ENCODE results near the gene ANXA8L1. TPM values are rescaled to one million over a fixed set of nuclear protein-coding genes. Genes with fewer than 3 reads are reported as not detected.
"Not testable (repeated sequence)": the region's sequence is repeated elsewhere in the genome, so short reads cannot be mapped to it uniquely, and the experiment has no call there.

The ANXA8L1 gene
- total RNA-seq, 1 donor from 2014 or later, result not detected

- H3K4me3 Mint-ChIP-seq; H3K9me3 Mint-ChIP-seq; H3K4me1 Mint-ChIP-seq; intact Hi-C loops (cut with micrococcal nuclease); H3K27me3 Mint-ChIP-seq; H3K27ac Mint-ChIP-seq; H3K36me3 Mint-ChIP-seq (ENCODE audit: low read depth); DNase-seq: not testable (repeated sequence)
Observed at GRCh38 chr10:46378108-46378507, 2.5 kb downstream of the ANXA8L1 start.

GRCh38 chr10:46379233-46379848, 3.8 kb downstream of the ANXA8L1 start:
- H3K27me3 Mint-ChIP-seq; H3K4me3 Mint-ChIP-seq; H3K4me1 Mint-ChIP-seq; H3K36me3 Mint-ChIP-seq (ENCODE audit: low read depth); intact Hi-C loops (cut with micrococcal nuclease); DNase-seq; H3K9me3 Mint-ChIP-seq; H3K27ac Mint-ChIP-seq: not testable (repeated sequence)

- H3K9me3 Mint-ChIP-seq; H3K4me3 Mint-ChIP-seq; H3K27me3 Mint-ChIP-seq; DNase-seq; H3K36me3 Mint-ChIP-seq (ENCODE audit: low read depth); H3K27ac Mint-ChIP-seq; intact Hi-C loops (cut with micrococcal nuclease); H3K4me1 Mint-ChIP-seq: not testable (repeated sequence)
Observed at GRCh38 chr10:46385858-46386257, 10.3 kb downstream of the ANXA8L1 start.

DNA sequence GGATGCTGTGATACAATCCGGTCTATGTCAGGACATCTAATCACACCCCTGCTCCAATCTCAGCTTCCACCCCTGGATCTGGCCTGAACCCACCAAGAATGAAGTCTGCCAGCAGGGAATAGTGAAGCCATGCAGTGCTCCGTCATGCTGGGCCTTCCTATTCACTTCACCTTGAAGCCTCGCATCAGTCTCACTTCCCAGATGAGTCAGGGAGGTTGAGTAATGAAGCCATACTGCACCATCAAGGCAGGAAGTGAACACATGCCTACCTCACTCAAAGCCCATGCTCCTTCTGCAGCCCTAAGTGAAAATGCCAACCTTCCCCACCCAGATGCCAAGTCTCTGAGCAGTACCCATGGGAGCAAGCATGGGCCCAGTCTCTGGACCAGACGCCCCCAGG, 11.1 kb downstream of the ANXA8L1 start:
- DNase-seq; H3K9me3 Mint-ChIP-seq; H3K36me3 Mint-ChIP-seq (ENCODE audit: low read depth); H3K27me3 Mint-ChIP-seq; H3K4me1 Mint-ChIP-seq; H3K27ac Mint-ChIP-seq; intact Hi-C loops (cut with micrococcal nuclease); H3K4me3 Mint-ChIP-seq: not testable (repeated sequence)

GRCh38 chr10:46387309-46387902, 11.8 kb downstream of the ANXA8L1 start:
- H3K4me3 Mint-ChIP-seq; H3K36me3 Mint-ChIP-seq (ENCODE audit: low read depth); H3K9me3 Mint-ChIP-seq; H3K4me1 Mint-ChIP-seq; H3K27me3 Mint-ChIP-seq; intact Hi-C loops (cut with micrococcal nuclease); DNase-seq; H3K27ac Mint-ChIP-seq: not testable (repeated sequence)

- H3K36me3 Mint-ChIP-seq (ENCODE audit: low read depth); H3K4me3 Mint-ChIP-seq; H3K27ac Mint-ChIP-seq; DNase-seq; intact Hi-C loops (cut with micrococcal nuclease); H3K4me1 Mint-ChIP-seq; H3K9me3 Mint-ChIP-seq; H3K27me3 Mint-ChIP-seq: not testable (repeated sequence)
Observed at GRCh38 chr10:46391422-46391821, 15.8 kb downstream of the ANXA8L1 start.

DNA sequence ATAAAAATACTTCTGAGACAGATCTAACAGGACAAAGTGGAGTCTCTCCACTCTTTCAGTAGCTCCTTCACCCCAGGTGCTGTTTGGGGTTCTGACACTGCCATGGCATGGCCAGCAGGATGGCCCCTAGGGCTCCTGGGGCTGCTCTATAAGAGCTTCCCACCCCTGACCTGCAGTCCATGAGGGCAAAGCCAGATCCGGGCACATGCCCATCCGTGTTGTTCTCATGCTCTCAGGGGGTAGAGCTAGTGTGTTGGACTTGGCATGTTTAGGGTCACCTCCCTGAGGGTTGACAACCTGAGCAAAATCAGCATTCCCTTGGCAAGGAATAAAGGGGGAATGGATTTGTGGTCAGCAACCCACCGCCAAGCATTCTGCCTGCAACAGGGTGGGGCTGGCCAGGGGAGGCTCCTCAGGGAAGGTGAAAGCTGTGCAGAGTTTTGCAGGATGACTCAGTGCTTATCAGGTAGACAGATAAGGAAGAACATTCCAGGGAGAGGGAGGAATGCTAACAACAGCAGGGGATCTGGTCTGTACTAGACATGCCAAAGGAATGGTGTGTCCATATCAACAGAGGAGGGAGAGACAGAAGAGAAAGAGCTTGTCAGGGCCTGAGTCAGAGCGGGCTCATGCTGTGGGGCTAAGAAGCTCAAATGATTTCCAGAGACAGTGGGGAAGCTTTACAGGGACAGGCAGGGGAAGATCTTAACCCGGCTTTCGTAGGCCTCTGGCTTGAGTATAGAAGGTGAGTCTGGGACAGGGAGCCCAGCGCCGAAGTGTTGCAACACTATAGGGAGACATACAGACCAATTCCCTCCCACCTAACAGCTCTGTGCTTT, 21.1 kb downstream of the ANXA8L1 start:
- H3K4me1 Mint-ChIP-seq; H3K36me3 Mint-ChIP-seq (ENCODE audit: low read depth); H3K9me3 Mint-ChIP-seq; H3K4me3 Mint-ChIP-seq; intact Hi-C loops (cut with micrococcal nuclease); DNase-seq; H3K27ac Mint-ChIP-seq: not testable (repeated sequence)
- peaks cover 10% of the 10 kb centered on the region for H3K27me3 Mint-ChIP-seq

DNA sequence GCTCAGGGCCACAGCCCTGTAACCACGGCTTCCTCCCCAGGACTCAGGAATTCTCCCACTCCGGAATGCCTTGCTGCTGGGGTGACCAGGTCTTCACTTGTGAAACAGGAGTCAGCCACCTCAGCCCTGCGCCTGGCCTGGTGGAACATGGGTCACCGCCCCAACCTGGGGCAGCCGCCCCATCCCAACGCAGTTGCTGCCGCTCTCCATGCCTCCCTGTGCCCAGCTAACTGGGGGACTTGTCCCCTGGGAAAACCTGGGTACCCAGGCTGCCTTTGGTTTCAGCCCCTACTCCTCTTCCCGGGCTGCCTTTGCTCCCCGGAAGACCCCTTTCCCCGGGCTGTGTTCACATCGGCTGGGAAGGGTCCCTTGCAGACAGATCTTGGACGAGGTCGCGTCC, 22.2 kb downstream of the ANXA8L1 start:
- H3K4me3 Mint-ChIP-seq; intact Hi-C loops (cut with micrococcal nuclease); H3K27ac Mint-ChIP-seq; H3K9me3 Mint-ChIP-seq; DNase-seq; H3K36me3 Mint-ChIP-seq (ENCODE audit: low read depth); H3K4me1 Mint-ChIP-seq: not testable (repeated sequence)
- peaks cover 10% of the 10 kb centered on the region for H3K27me3 Mint-ChIP-seq

DNA sequence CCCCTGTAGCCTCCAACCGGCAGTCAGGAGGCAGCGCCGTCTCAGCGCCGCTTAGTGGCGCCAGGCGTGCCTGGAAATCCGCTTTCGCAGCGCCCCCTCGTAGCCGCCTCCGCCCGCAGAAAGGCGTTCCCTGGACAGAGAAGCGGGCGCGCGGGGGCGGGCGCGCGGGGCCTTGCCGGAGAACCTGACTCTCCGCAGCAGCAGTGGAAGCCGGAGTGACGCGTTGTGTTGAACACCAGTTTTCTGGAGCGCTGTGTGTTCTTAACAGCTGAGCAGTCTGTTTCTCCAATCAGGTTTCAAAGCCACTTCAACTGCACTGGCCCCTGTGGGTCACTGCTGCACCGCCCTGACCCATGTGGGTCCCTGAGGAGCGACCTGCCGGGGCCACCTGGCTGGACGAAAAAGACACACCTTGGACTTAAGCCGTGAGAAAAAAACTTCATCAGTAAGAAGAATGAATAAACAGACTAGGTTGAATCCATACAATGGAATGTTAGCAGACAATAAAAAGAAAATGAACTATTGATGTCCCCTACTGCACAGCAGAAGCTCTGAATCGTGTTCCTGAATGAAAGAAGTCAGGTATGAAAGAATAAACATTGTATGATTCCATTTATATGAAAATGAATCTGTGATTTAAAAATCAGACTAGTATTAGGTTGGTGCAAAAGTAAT, 22.8 kb downstream of the ANXA8L1 start:
- DNase-seq, result peak; percentile 57
- peaks cover 10% of the 10 kb centered on the region for H3K27me3 Mint-ChIP-seq
- H3K4me1 Mint-ChIP-seq; H3K36me3 Mint-ChIP-seq (ENCODE audit: low read depth); H3K9me3 Mint-ChIP-seq; intact Hi-C loops (cut with micrococcal nuclease); H3K4me3 Mint-ChIP-seq; H3K27ac Mint-ChIP-seq: not testable (repeated sequence)

DNA sequence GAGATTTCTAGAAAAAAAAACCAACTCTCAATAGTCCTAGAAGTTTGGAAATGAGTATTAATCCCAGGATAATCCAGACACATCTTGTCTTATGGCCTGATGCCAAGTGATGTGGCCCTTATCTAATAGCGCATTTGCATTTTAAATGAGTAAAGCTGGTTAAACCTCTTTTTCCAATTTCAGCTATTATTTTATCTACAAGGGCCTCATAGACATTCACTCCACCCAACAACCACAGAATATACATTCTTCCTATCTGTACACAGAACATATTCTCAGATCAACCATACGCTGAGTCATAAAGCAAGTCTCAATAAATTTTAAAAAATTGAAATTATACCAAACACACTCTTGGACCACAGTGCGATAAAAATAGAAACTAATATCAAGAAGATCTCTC, 34.0 kb downstream of the ANXA8L1 start:
- H3K27me3 Mint-ChIP-seq; H3K9me3 Mint-ChIP-seq; intact Hi-C loops (cut with micrococcal nuclease); H3K4me3 Mint-ChIP-seq; H3K4me1 Mint-ChIP-seq; H3K27ac Mint-ChIP-seq; H3K36me3 Mint-ChIP-seq (ENCODE audit: low read depth); DNase-seq: not testable (repeated sequence)

DNA sequence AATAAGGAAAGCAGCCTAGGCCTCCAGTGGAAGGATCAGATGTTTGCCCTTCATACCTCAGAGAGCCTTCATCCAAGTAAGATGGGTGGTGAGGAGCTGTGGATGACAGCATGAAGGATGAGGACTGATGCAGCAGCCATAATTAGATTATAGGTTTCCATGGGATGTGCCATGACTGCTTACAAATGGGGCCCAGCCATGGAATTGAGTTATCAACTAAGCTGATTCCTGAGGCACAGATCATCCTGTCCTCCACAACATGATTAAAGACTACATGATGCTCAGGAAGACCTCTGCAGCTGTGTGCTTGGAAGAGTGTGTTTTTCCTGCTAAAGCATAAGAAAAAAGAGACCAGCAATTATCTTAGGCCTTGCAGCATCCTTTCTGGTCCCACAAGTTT, 35.5 kb downstream of the ANXA8L1 start:
- H3K27me3 Mint-ChIP-seq; H3K4me1 Mint-ChIP-seq; H3K4me3 Mint-ChIP-seq; H3K27ac Mint-ChIP-seq; H3K36me3 Mint-ChIP-seq (ENCODE audit: low read depth); DNase-seq; H3K9me3 Mint-ChIP-seq; intact Hi-C loops (cut with micrococcal nuclease): not testable (repeated sequence)

GRCh38 chr10:46412665-46413064, 37.1 kb downstream of the ANXA8L1 start:
- DNase-seq; H3K27me3 Mint-ChIP-seq; H3K9me3 Mint-ChIP-seq; H3K4me1 Mint-ChIP-seq; H3K27ac Mint-ChIP-seq; intact Hi-C loops (cut with micrococcal nuclease); H3K36me3 Mint-ChIP-seq (ENCODE audit: low read depth); H3K4me3 Mint-ChIP-seq: not testable (repeated sequence)

DNA sequence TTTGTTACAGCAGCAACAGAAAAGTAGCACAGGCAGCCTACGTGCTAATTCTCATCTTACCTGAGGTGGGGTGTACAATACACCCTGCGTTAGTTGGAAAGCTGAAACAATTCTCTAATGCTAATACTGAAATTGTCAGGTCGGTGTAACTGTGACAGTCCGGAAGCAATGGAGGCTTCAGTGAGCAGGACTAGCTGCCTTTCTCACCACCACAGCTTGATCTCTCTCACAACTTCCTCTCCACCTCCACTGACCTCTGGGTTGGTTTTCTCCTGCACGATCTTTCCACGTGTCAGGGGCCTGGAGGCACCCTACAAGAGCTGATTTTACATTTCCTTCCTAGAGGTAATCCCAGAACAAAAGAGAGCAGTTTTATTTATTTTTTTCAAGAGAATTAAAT, 39.7 kb downstream of the ANXA8L1 start:
- H3K27me3 Mint-ChIP-seq; H3K9me3 Mint-ChIP-seq; H3K4me3 Mint-ChIP-seq; H3K4me1 Mint-ChIP-seq; intact Hi-C loops (cut with micrococcal nuclease); H3K27ac Mint-ChIP-seq; H3K36me3 Mint-ChIP-seq (ENCODE audit: low read depth); DNase-seq: not testable (repeated sequence)

- H3K27ac Mint-ChIP-seq; DNase-seq; H3K36me3 Mint-ChIP-seq (ENCODE audit: low read depth); H3K4me1 Mint-ChIP-seq; H3K9me3 Mint-ChIP-seq; intact Hi-C loops (cut with micrococcal nuclease); H3K27me3 Mint-ChIP-seq; H3K4me3 Mint-ChIP-seq: not testable (repeated sequence)
Observed at GRCh38 chr10:46418283-46418682, 42.7 kb downstream of the ANXA8L1 start.
